GM12865 (cell line): ENCODE measurements around the gene LRRC42.

Experiments
- DNase-seq: peaks from one replicate; pipeline ENCODE4 v3.0.0; 2010; ENCODE audit warnings: low read depth
- H3K4me3 ChIP-seq: 2 replicates; pipeline ENCODE4 v1.5.1; 2011; ENCODE audit warnings: mild to moderate bottlenecking, low read depth, low read length, control low read depth
- TF ChIP-seq, protein P1 (sequence below): IDR thresholded peaks from 2 replicates; pipeline ENCODE4 v1.5.1; 2011; ENCODE audit warnings: low read length, control low read depth, low read depth, inconsistent platforms; ENCODE audit not compliant: insufficient read depth; ENCODE audit errors: missing control alignments

LRRC42 gene

DNA sequence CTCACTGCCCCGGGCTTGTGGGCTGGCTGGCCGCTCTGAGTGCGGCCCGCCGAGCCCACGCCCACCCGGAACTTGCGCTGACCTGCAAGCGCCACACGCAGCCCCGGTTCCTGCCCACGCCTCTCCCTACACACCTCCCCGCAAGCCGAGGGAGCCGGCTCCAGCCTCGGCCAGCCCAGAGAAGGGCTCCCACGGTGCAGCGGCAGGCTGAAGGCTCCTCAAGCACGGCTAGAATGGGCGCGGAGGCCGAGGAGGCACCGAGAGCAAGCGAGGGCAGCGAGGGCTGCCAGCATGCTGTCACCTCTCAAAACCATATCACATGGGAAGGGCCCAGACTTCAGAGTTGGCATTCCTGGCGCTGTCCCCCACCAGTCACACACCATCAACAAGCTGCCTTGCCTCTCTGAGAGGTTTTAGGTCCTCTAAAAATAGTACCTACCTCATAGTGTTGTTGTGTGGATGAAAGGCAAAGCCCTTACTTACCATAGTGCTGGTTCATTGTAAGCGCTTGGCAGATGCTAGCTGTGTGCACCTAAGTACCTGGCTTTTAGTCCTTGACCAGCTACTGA, 58.4 kb downstream of the LRRC42 start:
- H3K4me3 ChIP-seq = no peak overlapping the region
- TF ChIP-seq, protein P1, sequence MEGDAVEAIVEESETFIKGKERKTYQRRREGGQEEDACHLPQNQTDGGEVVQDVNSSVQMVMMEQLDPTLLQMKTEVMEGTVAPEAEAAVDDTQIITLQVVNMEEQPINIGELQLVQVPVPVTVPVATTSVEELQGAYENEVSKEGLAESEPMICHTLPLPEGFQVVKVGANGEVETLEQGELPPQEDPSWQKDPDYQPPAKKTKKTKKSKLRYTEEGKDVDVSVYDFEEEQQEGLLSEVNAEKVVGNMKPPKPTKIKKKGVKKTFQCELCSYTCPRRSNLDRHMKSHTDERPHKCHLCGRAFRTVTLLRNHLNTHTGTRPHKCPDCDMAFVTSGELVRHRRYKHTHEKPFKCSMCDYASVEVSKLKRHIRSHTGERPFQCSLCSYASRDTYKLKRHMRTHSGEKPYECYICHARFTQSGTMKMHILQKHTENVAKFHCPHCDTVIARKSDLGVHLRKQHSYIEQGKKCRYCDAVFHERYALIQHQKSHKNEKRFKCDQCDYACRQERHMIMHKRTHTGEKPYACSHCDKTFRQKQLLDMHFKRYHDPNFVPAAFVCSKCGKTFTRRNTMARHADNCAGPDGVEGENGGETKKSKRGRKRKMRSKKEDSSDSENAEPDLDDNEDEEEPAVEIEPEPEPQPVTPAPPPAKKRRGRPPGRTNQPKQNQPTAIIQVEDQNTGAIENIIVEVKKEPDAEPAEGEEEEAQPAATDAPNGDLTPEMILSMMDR = no peak
- no peak for DNase-seq

DNA sequence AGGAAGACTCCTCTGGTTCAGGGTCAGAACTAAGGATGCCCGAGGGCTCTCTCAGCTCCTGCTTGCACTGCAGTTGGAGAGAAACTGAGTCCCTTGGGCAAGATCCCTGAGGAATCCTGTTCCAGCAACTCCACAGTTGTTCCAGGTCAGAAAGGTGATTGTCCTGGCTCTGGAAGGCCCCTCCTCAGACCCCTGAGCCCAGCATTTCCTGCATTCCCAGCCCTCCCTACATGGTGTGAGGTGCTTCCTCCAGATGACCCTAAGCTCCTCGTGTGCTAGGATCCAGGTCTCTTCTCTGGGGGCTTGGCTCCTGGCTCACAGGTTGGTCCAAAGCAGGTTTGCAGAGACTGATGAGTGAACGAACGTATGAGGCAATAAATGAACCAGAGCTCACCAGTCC, 60.4 kb downstream of the LRRC42 start:
- no peak overlapping the region for H3K4me3 ChIP-seq
- no peak for DNase-seq
- TF ChIP-seq, protein P1 = no peak

DNA sequence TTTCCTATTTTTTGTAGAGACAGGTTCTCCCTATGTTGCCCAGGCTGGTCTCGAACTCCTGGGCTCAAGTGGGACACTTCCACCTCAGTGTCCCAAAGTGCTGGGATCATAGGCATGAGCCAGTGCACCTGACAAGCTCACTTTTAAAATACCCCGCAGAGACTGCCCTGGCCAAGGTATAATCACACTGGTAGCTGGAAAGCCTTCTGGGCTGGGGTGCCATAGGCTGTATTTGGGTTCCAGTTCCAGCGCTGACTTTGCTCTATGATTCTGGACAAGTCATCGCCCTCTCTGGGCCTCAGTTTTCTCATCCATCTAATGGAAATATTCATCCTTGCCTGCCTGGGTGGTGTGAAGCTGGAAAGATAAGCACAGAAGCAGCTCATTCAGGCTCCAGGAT, 61.5 kb downstream of the LRRC42 start:
- DNase-seq = no peak
- H3K4me3 ChIP-seq = no peak overlapping the region
- TF ChIP-seq, protein P1 = no peak

DNA sequence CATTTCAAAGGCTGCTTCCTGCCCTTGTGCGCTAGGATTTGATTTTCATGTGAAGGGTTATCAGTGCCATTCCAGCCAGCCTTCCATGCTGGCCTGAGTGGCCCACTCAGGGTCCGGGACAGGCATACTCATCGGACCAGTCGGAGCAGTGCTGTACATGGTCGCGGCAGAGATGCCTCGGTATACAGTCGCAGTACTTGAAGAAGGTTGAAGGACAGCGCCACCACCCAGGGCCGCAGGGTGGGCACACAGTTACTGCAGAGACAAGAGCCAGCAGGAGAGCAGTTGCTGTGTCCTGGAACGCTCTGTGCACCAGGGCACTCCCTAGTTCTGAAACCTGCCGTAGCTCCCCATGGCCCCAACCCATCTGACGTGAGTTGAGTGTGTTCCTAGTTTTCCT, 62.7 kb downstream of the LRRC42 start:
- TF ChIP-seq, protein P1 = no peak
- DNase-seq = no peak
- no peak overlapping the region for H3K4me3 ChIP-seq

DNA sequence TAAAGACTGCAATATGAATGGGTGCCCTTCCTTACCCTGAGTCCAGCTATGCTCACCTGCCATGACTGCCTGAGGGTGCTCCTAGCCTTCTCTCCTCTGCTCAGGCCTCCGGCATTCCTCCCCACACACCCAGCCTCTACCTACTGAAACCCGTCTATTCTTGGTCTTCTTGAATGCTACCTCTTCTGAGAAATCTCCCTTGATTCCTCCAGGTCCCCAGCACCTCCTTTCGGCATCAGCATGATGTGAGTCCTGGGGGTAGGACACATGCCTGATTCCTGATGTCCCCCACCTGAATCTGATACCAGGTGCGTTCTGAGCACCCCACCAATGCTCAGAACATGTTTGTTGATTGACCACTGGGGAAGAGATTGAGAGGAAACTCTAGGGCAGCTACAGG, 63.3 kb downstream of the LRRC42 start:
- TF ChIP-seq, protein P1 = no peak
- no peak overlapping the region for H3K4me3 ChIP-seq
- no peak for DNase-seq

DNA sequence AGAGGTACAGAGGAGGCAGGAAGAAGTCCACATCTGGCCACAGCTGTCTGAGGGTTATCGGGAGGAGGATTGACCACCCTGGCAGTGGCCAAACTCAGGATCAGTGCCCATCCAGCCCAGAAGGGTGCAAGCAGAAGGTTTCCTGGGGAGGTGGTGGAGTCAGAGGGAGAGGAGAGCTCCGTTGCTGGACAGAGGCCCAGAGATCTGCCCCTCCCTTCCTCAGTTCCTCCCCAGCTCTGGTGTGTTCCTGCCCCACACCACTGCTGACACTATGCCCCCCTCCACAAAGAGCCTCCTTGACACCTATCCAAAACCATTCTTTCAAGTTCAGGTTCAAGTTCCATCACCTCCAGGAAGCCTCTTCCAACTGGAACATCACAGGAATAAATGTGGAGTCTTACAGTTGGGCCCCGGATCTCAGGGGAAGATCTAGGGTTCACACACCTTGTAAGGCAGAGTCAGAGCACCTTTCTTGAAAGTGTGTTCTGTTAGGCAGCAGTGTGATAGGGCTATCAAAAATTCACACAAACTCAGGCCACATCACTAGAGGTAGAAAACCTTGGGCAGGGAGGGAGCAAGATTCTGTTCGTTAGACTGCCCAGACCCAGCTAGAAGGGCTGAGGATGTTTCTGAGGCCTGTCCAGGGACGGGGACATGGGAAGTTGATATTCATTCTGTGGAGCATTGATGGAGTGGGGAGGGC, 64.4 kb downstream of the LRRC42 start:
- DNase-seq = no peak
- TF ChIP-seq, protein P1 = no peak
- no peak overlapping the region for H3K4me3 ChIP-seq
